ENCODE data around the gene TTPAL.

DNA sequence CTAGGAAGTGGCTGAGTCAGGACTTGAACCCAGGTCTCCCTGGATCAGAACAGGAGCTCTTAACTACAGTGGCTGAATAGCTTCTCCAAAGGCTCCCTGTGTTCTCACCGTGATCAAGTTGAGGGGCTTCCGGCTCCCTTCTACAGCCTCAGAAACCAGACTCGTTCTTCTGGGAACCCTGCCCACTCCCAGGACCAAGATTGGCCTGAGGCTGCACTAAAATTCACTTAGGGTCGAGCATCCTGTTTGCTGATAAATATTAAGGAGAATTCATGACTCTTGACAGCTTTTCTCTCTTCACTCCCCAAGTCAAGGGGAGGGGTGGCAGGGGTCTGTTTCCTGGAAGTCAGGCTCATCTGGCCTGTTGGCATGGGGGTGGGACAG lies 44.6 kb upstream of the TTPAL start:
- TF ChIP-seq CTCF (IDR thresholded peaks at IDR 0.05; ENCODE audit: low read depth, low read length, missing input control) (no peak), YY1 (IDR thresholded peaks at IDR 0.05) (no peak), GABPA (IDR thresholded peaks at IDR 0.05 in 1 of 2, conservative IDR thresholded peaks at IDR 0.05 in 1 of 2) (no peak), EGR1 (IDR thresholded peaks at IDR 0.05; ENCODE audit: low read depth in 2 of 2) (no peak), RXRA (IDR thresholded peaks at IDR 0.05) (no peak), RAD21 (IDR thresholded peaks at IDR 0.05) (no peak), REST (IDR thresholded peaks at IDR 0.05) (no peak), JUND (IDR thresholded peaks at IDR 0.05) (no peak)
- TF ChIP-seq, protein P1, sequence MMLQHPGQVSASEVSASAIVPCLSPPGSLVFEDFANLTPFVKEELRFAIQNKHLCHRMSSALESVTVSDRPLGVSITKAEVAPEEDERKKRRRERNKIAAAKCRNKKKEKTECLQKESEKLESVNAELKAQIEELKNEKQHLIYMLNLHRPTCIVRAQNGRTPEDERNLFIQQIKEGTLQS (IDR thresholded peaks at IDR 0.05) = no peak
